Mucosa of stomach (tissue), 1 donor: ENCODE results near the gene RBMS1.

Source experiments
- H3K27me3 ChIP-seq: one replicate; pipeline ENCODE4 v1.7.0; 2013; ENCODE audit warnings: mild to moderate bottlenecking, low read length; ENCODE audit not compliant: control insufficient read depth, insufficient read depth
- H3K36me3 ChIP-seq: one replicate; pipeline ENCODE4 v1.7.0; 2013; ENCODE audit warnings: low read length; ENCODE audit not compliant: control insufficient read depth, insufficient read depth
- H3K4me1 ChIP-seq: one replicate; pipeline ENCODE4 v1.7.0; 2013; ENCODE audit warnings: mild to moderate bottlenecking, low read length; ENCODE audit not compliant: control insufficient read depth, insufficient read depth
- H3K4me3 ChIP-seq: one replicate; pipeline ENCODE4 v1.7.0; 2013; ENCODE audit warnings: low read length
- H3K9ac ChIP-seq: one replicate; pipeline ENCODE4 v1.7.0; 2013; ENCODE audit warnings: mild to moderate bottlenecking, low read length, moderate library complexity
- H3K9me3 ChIP-seq: one replicate; pipeline ENCODE4 v1.7.0; 2013; ENCODE audit warnings: mild to moderate bottlenecking, low read length, moderate library complexity; ENCODE audit not compliant: control insufficient read depth
- donor health status: Pancreatic carcinoma.

The RBMS1 gene

GRCh38 chr2:160493227-160494028 is at the start of gene RBMS1:
RBMS1 (minus strand) TSS chr2:160493807; CDS start chr2:160493363, 444 bp downstream.
- Histone ChIP-seq H3K9me3 (no peaks in the 10 kb centered on the region), H3K27me3 (peaks cover 3% of the 10 kb centered on the region), H3K4me3 (peak within 1 kb of the TSS; percentile 80), H3K9ac (peak within 1 kb of the TSS; percentile 83), H3K4me1 (no peaks in the 10 kb centered on the region), H3K36me3 (no peaks in the 10 kb centered on the region)

- no peak overlapping the region for H3K4me3 ChIP-seq
- H3K27me3 ChIP-seq = no peaks in the 10 kb centered on the region
- no peak overlapping the region for H3K9ac ChIP-seq
- H3K9me3 ChIP-seq = no peaks in the 10 kb centered on the region
- no peaks in the 10 kb centered on the region for H3K36me3 ChIP-seq
- H3K4me1 ChIP-seq = no peaks in the 10 kb centered on the region
These were observed 48.1 kb upstream of the RBMS1 start for GRCh38 chr2:160541745-160542144.

GRCh38 chr2:160538559-160539355 is 45.1 kb upstream of the RBMS1 start:
- H3K4me3 ChIP-seq = no peak overlapping the region
- no peak overlapping the region for H3K9ac ChIP-seq
- H3K27me3 ChIP-seq = no peaks in the 10 kb centered on the region
- H3K36me3 ChIP-seq = no peaks in the 10 kb centered on the region
- H3K4me1 ChIP-seq = no peaks in the 10 kb centered on the region
- no peaks in the 10 kb centered on the region for H3K9me3 ChIP-seq

GRCh38 chr2:160538115-160538514 is 44.5 kb upstream of the RBMS1 start:
- H3K9ac ChIP-seq = no peak overlapping the region
- no peaks in the 10 kb centered on the region for H3K4me1 ChIP-seq
- H3K9me3 ChIP-seq = no peaks in the 10 kb centered on the region
- H3K36me3 ChIP-seq = no peaks in the 10 kb centered on the region
- H3K4me3 ChIP-seq = no peak overlapping the region
- no peaks in the 10 kb centered on the region for H3K27me3 ChIP-seq

GRCh38 chr2:160534996-160535395 is 41.4 kb upstream of the RBMS1 start:
- Histone ChIP-seq H3K4me3 (no peak overlapping the region), H3K27me3 (no peaks in the 10 kb centered on the region), H3K4me1 (no peaks in the 10 kb centered on the region), H3K9ac (no peak overlapping the region), H3K9me3 (no peaks in the 10 kb centered on the region), H3K36me3 (no peaks in the 10 kb centered on the region)

GRCh38 chr2:160534249-160534648 is 40.6 kb upstream of the RBMS1 start:
- Histone ChIP-seq H3K4me1 (no peaks in the 10 kb centered on the region), H3K4me3 (no peak overlapping the region), H3K9ac (no peak overlapping the region), H3K27me3 (no peaks in the 10 kb centered on the region), H3K36me3 (no peaks in the 10 kb centered on the region), H3K9me3 (no peaks in the 10 kb centered on the region)

- Histone ChIP-seq H3K27me3 (no peaks in the 10 kb centered on the region), H3K4me3 (no peak overlapping the region), H3K9ac (no peak overlapping the region), H3K4me1 (no peaks in the 10 kb centered on the region), H3K36me3 (no peaks in the 10 kb centered on the region), H3K9me3 (no peaks in the 10 kb centered on the region)
These were observed 39.9 kb upstream of the RBMS1 start for GRCh38 chr2:160533482-160533881.

- no peak overlapping the region for H3K4me3 ChIP-seq
- H3K36me3 ChIP-seq = no peaks in the 10 kb centered on the region
- H3K9me3 ChIP-seq = no peaks in the 10 kb centered on the region
- H3K9ac ChIP-seq = no peak overlapping the region
- H3K27me3 ChIP-seq = no peaks in the 10 kb centered on the region
- H3K4me1 ChIP-seq = no peaks in the 10 kb centered on the region
These were observed 38.8 kb upstream of the RBMS1 start for GRCh38 chr2:160532388-160532787.

GRCh38 chr2:160522951-160523710 is 29.5 kb upstream of the RBMS1 start:
- no peaks in the 10 kb centered on the region for H3K27me3 ChIP-seq
- no peak overlapping the region for H3K9ac ChIP-seq
- no peaks in the 10 kb centered on the region for H3K9me3 ChIP-seq
- no peaks in the 10 kb centered on the region for H3K36me3 ChIP-seq
- H3K4me1 ChIP-seq = no peaks in the 10 kb centered on the region
- no peak overlapping the region for H3K4me3 ChIP-seq

- no peak overlapping the region for H3K9ac ChIP-seq
- no peaks in the 10 kb centered on the region for H3K36me3 ChIP-seq
- H3K27me3 ChIP-seq = no peaks in the 10 kb centered on the region
- no peaks in the 10 kb centered on the region for H3K9me3 ChIP-seq
- H3K4me3 ChIP-seq = no peak overlapping the region
- no peaks in the 10 kb centered on the region for H3K4me1 ChIP-seq
These were observed 24.1 kb upstream of the RBMS1 start for GRCh38 chr2:160517731-160518130.

- Histone ChIP-seq H3K27me3 (no peaks in the 10 kb centered on the region), H3K9ac (no peak overlapping the region), H3K4me1 (no peaks in the 10 kb centered on the region), H3K4me3 (no peak overlapping the region), H3K9me3 (no peaks in the 10 kb centered on the region), H3K36me3 (no peaks in the 10 kb centered on the region)
These were observed 23.1 kb upstream of the RBMS1 start for GRCh38 chr2:160516547-160517365.
